Adrenal gland (tissue), 5 donors: ENCODE results near the gene ATP8A2.

Source experiments
- CTCF ChIP-seq, 6 experiments: fragments of 450-650 bp in 4 of 6; fragments of 200-600 bp in 2 of 6; sonication (generic) in 1 of 6; IDR thresholded peaks; 1 replicate in 5 of 6; 2 replicates in 1 of 6; pipeline versions ENCODE4 v1.5.1 to v1.8.0; 2016 to 2021; ENCODE audit warnings: antibody characterized with exemption in 6 of 6, mild to moderate bottlenecking in 2 of 6, moderate library complexity in 1 of 6
- POLR2A ChIP-seq, 2 donors: fragments of 450-650 bp; IDR thresholded peaks; one replicate each; pipeline ENCODE4 v1.6.1; 2017; ENCODE audit warnings: antibody characterized with exemption in 2 of 2, mild to moderate bottlenecking in 2 of 2, moderate library complexity in 1 of 2
- donor health status: DM: no; HTN: no; CAD: no.

GRCh38 chr13:25930653-25931052 lies 558.9 kb downstream of the ATP8A2 start:
- TF ChIP-seq CTCF (IDR thresholded peaks at IDR 0.05) (no peak), POLR2A (IDR thresholded peaks at IDR 0.05) (no peak)
